K562 (cell line): ENCODE measurements around the gene C14orf180. TPM values are rescaled to one million over a fixed set of nuclear protein-coding genes. Genes with fewer than 3 reads are reported as not detected.

Source experiments
- ATAC-seq: fragments of 200-7000 bp; cut with Tn5 transposase; 3 replicates; pipeline ENCODE4 v1.9.1; 2020; ENCODE audit warnings: moderate library complexity
- BruUV-seq: library from RNA; stranded (reverse); fragments of 400-500 nt; replicated peaks from 2 replicates; lab custom pipeline; 2021; lab: Mats Ljungman, UMichigan
- CTCF ChIA-PET: fragments of 300-600 bp; formaldehyde crosslinking; extraction: SDS; loops from one replicate; lab custom pipeline; 2021; ENCODE audit warnings: low intra/inter-chr PET ratio; lab: Yijun Ruan, JAX
- POLR2A ChIA-PET: fragments of 300-600, 350-650 bp; sonication (Branson Sonifier 250); formaldehyde crosslinking; extraction: SDS; loops from one replicate; lab custom pipeline; 2021; ENCODE audit warnings: antibody characterized with exemption, inconsistent platforms; lab: Yijun Ruan, JAX
- DNase-seq, 4 experiments: peaks; one replicate each; pipeline versions ENCODE4 v3.0.0 to v3.0.0-alpha.2; 2011 to 2018; ENCODE audit warnings: low spot score in 3 of 4, mixed read lengths in 3 of 4; ENCODE audit errors: extremely low read depth in 1 of 4
- FAIRE-seq: peaks from 2 replicates; lab custom pipeline; 2011; peaks lifted over from hg19 to GRCh38; lab: Jason Lieb, UNC
- H2AFZ ChIP-seq: 2 replicates; pipeline ENCODE4 v1.6.0; 2011; ENCODE audit warnings: low read depth, low read length, control low read depth, inconsistent platforms
- H3K27ac ChIP-seq: fragments of 200-600 bp; 3 replicates; pipeline ENCODE4 v1.8.0; 2011; ENCODE audit warnings: low read depth, mild to moderate bottlenecking, control low read depth, inconsistent platforms, low read length, moderate library complexity, mixed read lengths; ENCODE audit errors: extremely low read depth
- H3K27me3 ChIP-seq, 2 experiments: fragments of 300-600 bp in 1 of 2; 2 replicates in 1 of 2; 3 replicates in 1 of 2; pipeline versions ENCODE4 v1.6.0 to v1.8.0; 2011; ENCODE audit warnings: inconsistent platforms in 2 of 2, low read length in 2 of 2, mild to moderate bottlenecking in 1 of 2, mixed read lengths in 1 of 2, moderate library complexity in 1 of 2; ENCODE audit not compliant: control insufficient read depth in 2 of 2, insufficient read depth in 2 of 2
- H3K36me3 ChIP-seq: fragments of 300-600 bp; 3 replicates; pipeline ENCODE4 v1.8.0; 2011; ENCODE audit warnings: mild to moderate bottlenecking, low read length, inconsistent platforms; ENCODE audit not compliant: control insufficient read depth, insufficient read depth
- H3K4me1 ChIP-seq, 2 experiments: fragments of 200-600 bp in 1 of 2; replicated peaks in 1 of 2; 2 replicates in 1 of 2; 3 replicates in 1 of 2; pipeline versions ENCODE4 v1.5.1 to v1.8.0; 2011; ENCODE audit warnings: inconsistent platforms in 2 of 2, low read length in 2 of 2, mild to moderate bottlenecking in 1 of 2, mixed read lengths in 1 of 2, moderate library complexity in 1 of 2; ENCODE audit not compliant: control insufficient read depth in 2 of 2, insufficient read depth in 2 of 2
- H3K4me2 ChIP-seq: 2 replicates; pipeline ENCODE4 v1.6.1; 2011; ENCODE audit warnings: low read length, control low read depth, inconsistent platforms, mixed read lengths; ENCODE audit not compliant: insufficient read depth
- H3K4me3 ChIP-seq: fragments of 200-600 bp; sonication (generic), shearing (Covaris generic); 2 replicates; pipeline ENCODE4 v1.5.1; 2016; ENCODE audit warnings: control low read depth, inconsistent platforms
- H3K79me2 ChIP-seq: fragments of 200-600 bp; 3 replicates; pipeline ENCODE4 v1.8.0; 2011; ENCODE audit warnings: low read length, inconsistent platforms; ENCODE audit not compliant: control insufficient read depth, insufficient read depth
- H3K9ac ChIP-seq, 2 experiments: 2 replicates each; pipeline versions ENCODE4 v1.6.0 to v1.6.1; 2011; ENCODE audit warnings: low read depth in 2 of 2, low read length in 2 of 2, control low read depth in 1 of 2, inconsistent platforms in 1 of 2, mild to moderate bottlenecking in 1 of 2, mixed read lengths in 1 of 2; ENCODE audit not compliant: insufficient read depth in 1 of 2
- H3K9me1 ChIP-seq: one replicate; pipeline ENCODE4 v1.6.0; 2011; ENCODE audit warnings: inconsistent platforms, mild to moderate bottlenecking, low read length, moderate library complexity; ENCODE audit not compliant: control insufficient read depth, insufficient read depth
- H3K9me3 ChIP-seq: replicated peaks from 2 replicates; pipeline ENCODE4 v1.5.1; 2011; ENCODE audit warnings: low read depth, low read length, inconsistent platforms; ENCODE audit not compliant: control insufficient read depth, insufficient read depth
- H4K20me1 ChIP-seq: replicated peaks from 2 replicates; pipeline ENCODE4 v1.6.1; 2011; ENCODE audit warnings: low read length, inconsistent platforms, mixed read lengths; ENCODE audit not compliant: control insufficient read depth, insufficient read depth
- ARNT ChIP-seq, 2 experiments: fragments of 450-650 bp; IDR thresholded peaks; 2 replicates each; pipeline ENCODE4 v1.6.1; 2016; ENCODE audit warnings: mild to moderate bottlenecking in 1 of 2
- ESRRA ChIP-seq: fragments of 450-650 bp; IDR thresholded peaks from 2 replicates; pipeline ENCODE4 v1.6.1; 2014; ENCODE audit warnings: low read depth, mild to moderate bottlenecking, moderate library complexity, borderline replicate concordance
- RBM34 ChIP-seq: fragments of 200-400 bp; formaldehyde crosslinking; IDR thresholded peaks from 2 replicates; pipeline ENCODE4 v1.6.1; 2018; ENCODE audit warnings: low read length, borderline replicate concordance; ENCODE audit not compliant: insufficient read depth
- WGBS: fragments of 100-300 bp; shearing (Covaris generic); methylation state at CpG from one replicate; pipeline ENCODE4 v1.1.6; 2016; ENCODE audit warnings: low coverage, mixed read lengths; ENCODE audit not compliant: insufficient coverage; ENCODE audit errors: missing lambda C conversion rate; 5-methylcytosine and 5-hydroxymethylcytosine counted together
- in situ Hi-C: fragments of 300-500 bp; cut with MboI; formaldehyde crosslinking; loops from 4 replicates; pipeline ENCODE4 v1.15.0; 2018; ENCODE audit warnings: inconsistent platforms, mixed read lengths
- intact Hi-C: fragments of 100-400 bp; cut with micrococcal nuclease; formaldehyde crosslinking; loops from 2 replicates; pipeline ENCODE4 v1.14.2; 2022
- polyA plus RNA-seq, 8 experiments: library from polyadenylated mRNA; depleted of rRNA in 4 of 8; stranded (reverse) in 5 of 8; unstranded in 3 of 8; fragments of >200 nt; fragmentation: Nextera tagmentation in 2 of 8; fragmentation: Illumina TruSeq in 1 of 8; extraction: Ambion mirVana in 2 of 8; extraction: Trizol in 1 of 8; gene quantifications; 2 replicates each; pipeline versions ENCODE4 v1.2.1 to v1.2.3, GENCODE V29; 2011 to 2014; ENCODE audit warnings: inconsistent platforms in 1 of 8, missing spikeins in 1 of 8
- total RNA-seq, 7 experiments: library from RNA; depleted of rRNA in 6 of 7; stranded (reverse); fragments of >200 nt in 6 of 7; fragmentation: Illumina TruSeq in 2 of 7; extraction: Trizol in 2 of 7; gene quantifications; 2 replicates each; pipeline versions ENCODE4 v1.2.1 to v1.2.3, GENCODE V29; 2011 to 2021; ENCODE audit warnings: low replicate concordance in 1 of 7
- TF ChIP-seq, protein P1 (sequence below): sonication (generic); formaldehyde crosslinking; IDR thresholded peaks from 2 replicates; pipeline ENCODE4 v1.8.0; 2023; ENCODE audit warnings: mild to moderate bottlenecking, missing genetic modification reagents
- TF ChIP-seq, protein P2 (sequence below), 2 experiments: fragments of 450-650 bp; IDR thresholded peaks; 2 replicates each; pipeline ENCODE4 v1.6.1; 2016
- TF ChIP-seq, protein P3 (sequence below): sonication (generic); formaldehyde crosslinking; IDR thresholded peaks from 2 replicates; pipeline ENCODE4 v1.8.0; 2023; ENCODE audit warnings: missing genetic modification reagents, mild to moderate bottlenecking, borderline replicate concordance
- TF ChIP-seq, protein P4 (sequence below), 2 experiments: IDR thresholded peaks; 2 replicates each; pipeline ENCODE4 v1.6.1; 2012; ENCODE audit warnings: improper control_type of control experiment in 2 of 2, low read depth in 2 of 2, low read length in 2 of 2, borderline replicate concordance in 1 of 2

Gene C14orf180
- total and polyA plus RNA-seq, 9 of the 15 experiments (the other 6 are each of a cell fraction or from before 2014, with no cell fraction given) = not detected

DNA sequence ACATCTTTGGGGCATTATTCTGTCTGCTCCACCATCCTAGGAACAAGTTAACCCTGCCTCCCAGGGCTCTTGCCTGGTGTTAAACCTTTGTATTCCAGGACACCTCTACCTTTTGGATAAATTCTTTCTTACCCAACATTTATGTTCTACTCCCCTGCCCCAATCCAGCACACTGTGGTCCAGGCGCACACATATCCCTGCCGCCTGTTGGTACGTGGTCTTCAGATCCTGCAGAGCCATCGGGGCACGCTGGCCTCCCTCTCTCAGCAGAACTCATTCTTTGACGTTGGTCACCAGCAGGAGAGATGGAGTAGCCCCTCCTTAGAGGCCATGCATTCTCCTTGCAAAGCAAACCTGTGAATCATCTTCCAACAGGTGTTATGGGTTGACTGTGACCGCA is 30.1 kb downstream of the C14orf180 start:
- BruUV-seq = no TSS peak
- FAIRE-seq = no peak
- TF ChIP-seq, protein P1, sequence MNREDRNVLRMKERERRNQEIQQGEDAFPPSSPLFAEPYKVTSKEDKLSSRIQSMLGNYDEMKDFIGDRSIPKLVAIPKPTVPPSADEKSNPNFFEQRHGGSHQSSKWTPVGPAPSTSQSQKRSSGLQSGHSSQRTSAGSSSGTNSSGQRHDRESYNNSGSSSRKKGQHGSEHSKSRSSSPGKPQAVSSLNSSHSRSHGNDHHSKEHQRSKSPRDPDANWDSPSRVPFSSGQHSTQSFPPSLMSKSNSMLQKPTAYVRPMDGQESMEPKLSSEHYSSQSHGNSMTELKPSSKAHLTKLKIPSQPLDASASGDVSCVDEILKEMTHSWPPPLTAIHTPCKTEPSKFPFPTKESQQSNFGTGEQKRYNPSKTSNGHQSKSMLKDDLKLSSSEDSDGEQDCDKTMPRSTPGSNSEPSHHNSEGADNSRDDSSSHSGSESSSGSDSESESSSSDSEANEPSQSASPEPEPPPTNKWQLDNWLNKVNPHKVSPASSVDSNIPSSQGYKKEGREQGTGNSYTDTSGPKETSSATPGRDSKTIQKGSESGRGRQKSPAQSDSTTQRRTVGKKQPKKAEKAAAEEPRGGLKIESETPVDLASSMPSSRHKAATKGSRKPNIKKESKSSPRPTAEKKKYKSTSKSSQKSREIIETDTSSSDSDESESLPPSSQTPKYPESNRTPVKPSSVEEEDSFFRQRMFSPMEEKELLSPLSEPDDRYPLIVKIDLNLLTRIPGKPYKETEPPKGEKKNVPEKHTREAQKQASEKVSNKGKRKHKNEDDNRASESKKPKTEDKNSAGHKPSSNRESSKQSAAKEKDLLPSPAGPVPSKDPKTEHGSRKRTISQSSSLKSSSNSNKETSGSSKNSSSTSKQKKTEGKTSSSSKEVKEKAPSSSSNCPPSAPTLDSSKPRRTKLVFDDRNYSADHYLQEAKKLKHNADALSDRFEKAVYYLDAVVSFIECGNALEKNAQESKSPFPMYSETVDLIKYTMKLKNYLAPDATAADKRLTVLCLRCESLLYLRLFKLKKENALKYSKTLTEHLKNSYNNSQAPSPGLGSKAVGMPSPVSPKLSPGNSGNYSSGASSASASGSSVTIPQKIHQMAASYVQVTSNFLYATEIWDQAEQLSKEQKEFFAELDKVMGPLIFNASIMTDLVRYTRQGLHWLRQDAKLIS (CRISPR knock-in tag) = no peak
- TF ChIP-seq, protein P2, sequence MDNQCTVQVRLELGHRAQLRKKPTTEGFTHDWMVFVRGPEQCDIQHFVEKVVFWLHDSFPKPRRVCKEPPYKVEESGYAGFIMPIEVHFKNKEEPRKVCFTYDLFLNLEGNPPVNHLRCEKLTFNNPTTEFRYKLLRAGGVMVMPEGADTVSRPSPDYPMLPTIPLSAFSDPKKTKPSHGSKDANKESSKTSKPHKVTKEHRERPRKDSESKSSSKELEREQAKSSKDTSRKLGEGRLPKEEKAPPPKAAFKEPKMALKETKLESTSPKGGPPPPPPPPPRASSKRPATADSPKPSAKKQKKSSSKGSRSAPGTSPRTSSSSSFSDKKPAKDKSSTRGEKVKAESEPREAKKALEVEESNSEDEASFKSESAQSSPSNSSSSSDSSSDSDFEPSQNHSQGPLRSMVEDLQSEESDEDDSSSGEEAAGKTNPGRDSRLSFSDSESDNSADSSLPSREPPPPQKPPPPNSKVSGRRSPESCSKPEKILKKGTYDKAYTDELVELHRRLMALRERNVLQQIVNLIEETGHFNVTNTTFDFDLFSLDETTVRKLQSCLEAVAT (IDR thresholded peaks at IDR 0.05) = no peak
- no peak for TF ChIP-seq ARNT (IDR thresholded peaks at IDR 0.05)
- TF ChIP-seq RBM34 = no peak
- TF ChIP-seq, protein P3, sequence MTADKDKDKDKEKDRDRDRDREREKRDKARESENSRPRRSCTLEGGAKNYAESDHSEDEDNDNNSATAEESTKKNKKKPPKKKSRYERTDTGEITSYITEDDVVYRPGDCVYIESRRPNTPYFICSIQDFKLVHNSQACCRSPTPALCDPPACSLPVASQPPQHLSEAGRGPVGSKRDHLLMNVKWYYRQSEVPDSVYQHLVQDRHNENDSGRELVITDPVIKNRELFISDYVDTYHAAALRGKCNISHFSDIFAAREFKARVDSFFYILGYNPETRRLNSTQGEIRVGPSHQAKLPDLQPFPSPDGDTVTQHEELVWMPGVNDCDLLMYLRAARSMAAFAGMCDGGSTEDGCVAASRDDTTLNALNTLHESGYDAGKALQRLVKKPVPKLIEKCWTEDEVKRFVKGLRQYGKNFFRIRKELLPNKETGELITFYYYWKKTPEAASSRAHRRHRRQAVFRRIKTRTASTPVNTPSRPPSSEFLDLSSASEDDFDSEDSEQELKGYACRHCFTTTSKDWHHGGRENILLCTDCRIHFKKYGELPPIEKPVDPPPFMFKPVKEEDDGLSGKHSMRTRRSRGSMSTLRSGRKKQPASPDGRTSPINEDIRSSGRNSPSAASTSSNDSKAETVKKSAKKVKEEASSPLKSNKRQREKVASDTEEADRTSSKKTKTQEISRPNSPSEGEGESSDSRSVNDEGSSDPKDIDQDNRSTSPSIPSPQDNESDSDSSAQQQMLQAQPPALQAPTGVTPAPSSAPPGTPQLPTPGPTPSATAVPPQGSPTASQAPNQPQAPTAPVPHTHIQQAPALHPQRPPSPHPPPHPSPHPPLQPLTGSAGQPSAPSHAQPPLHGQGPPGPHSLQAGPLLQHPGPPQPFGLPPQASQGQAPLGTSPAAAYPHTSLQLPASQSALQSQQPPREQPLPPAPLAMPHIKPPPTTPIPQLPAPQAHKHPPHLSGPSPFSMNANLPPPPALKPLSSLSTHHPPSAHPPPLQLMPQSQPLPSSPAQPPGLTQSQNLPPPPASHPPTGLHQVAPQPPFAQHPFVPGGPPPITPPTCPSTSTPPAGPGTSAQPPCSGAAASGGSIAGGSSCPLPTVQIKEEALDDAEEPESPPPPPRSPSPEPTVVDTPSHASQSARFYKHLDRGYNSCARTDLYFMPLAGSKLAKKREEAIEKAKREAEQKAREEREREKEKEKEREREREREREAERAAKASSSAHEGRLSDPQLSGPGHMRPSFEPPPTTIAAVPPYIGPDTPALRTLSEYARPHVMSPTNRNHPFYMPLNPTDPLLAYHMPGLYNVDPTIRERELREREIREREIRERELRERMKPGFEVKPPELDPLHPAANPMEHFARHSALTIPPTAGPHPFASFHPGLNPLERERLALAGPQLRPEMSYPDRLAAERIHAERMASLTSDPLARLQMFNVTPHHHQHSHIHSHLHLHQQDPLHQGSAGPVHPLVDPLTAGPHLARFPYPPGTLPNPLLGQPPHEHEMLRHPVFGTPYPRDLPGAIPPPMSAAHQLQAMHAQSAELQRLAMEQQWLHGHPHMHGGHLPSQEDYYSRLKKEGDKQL (CRISPR knock-in tag) = no peak
- TF ChIP-seq, protein P4, sequence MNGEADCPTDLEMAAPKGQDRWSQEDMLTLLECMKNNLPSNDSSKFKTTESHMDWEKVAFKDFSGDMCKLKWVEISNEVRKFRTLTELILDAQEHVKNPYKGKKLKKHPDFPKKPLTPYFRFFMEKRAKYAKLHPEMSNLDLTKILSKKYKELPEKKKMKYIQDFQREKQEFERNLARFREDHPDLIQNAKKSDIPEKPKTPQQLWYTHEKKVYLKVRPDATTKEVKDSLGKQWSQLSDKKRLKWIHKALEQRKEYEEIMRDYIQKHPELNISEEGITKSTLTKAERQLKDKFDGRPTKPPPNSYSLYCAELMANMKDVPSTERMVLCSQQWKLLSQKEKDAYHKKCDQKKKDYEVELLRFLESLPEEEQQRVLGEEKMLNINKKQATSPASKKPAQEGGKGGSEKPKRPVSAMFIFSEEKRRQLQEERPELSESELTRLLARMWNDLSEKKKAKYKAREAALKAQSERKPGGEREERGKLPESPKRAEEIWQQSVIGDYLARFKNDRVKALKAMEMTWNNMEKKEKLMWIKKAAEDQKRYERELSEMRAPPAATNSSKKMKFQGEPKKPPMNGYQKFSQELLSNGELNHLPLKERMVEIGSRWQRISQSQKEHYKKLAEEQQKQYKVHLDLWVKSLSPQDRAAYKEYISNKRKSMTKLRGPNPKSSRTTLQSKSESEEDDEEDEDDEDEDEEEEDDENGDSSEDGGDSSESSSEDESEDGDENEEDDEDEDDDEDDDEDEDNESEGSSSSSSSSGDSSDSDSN (IDR thresholded peaks at IDR 0.05; ENCODE audit: borderline replicate concordance in 1 of 2, low read depth in 2 of 2, low read length in 2 of 2) = no peak
- no peak for TF ChIP-seq ESRRA

More for the DNA sequence above, 30.1 kb downstream of the C14orf180 start:
- Histone ChIP-seq H4K20me1 (no peaks in the 10 kb centered on the region), H2AFZ (no peak overlapping the region), H3K79me2 (no peaks in the 10 kb centered on the region), H3K27ac (no peak overlapping the region), H3K4me2 (no peak overlapping the region), H3K9me1 (no peaks in the 10 kb centered on the region), H3K27me3 (peaks cover 3 to 12% of the 10 kb centered on the region in 2 experiments; a peak in 2 of 5 replicates), H3K4me3 (no peak overlapping the region), H3K36me3 (no peaks in the 10 kb centered on the region), H3K4me1 (peaks cover 0 to 5% of the 10 kb centered on the region in 2 experiments; a peak in 2 of 5 replicates), H3K9me3 (no peaks in the 10 kb centered on the region), H3K9ac (no peak overlapping the region)
- intact Hi-C loops (no loop called here), in situ Hi-C loops (no loop called here)
- ChIA-PET CTCF (no interaction called here), POLR2A (no interaction called here)
- ATAC-seq (no peak), DNase-seq (no peak)
- 0% methylated on average over 6 of the region's 7 CpGs for WGBS
